HepG2 (cell line): Measurements from ENCODE around the gene GRHL1.

ENCODE experiments used
- CHD2 ChIP-seq: IDR thresholded peaks from 2 replicates; pipeline ENCODE4 v1.6.1; 2011; ENCODE audit warnings: low read depth, low read length, improper control_type of control experiment
- GRHL1 ChIP-seq: sonication (generic); formaldehyde crosslinking; conservative IDR thresholded peaks from 2 replicates; pipeline ENCODE4 v1.8.0; 2022; ENCODE audit warnings: missing genetic modification reagents
- KDM1A ChIP-seq: IDR thresholded peaks from 2 replicates; pipeline ENCODE4 v1.6.1; 2016; ENCODE audit warnings: missing compliant biosample characterization
- KLF15 ChIP-seq: sonication (generic); formaldehyde crosslinking; IDR thresholded peaks from 2 replicates; pipeline ENCODE4 v1.8.1; 2023; ENCODE audit warnings: borderline replicate concordance, mild to moderate bottlenecking, inconsistent platforms, missing genetic modification reagents, mixed read lengths
- MAFK ChIP-seq, 2 experiments: IDR thresholded peaks in 1 of 2; conservative IDR thresholded peaks in 1 of 2; 2 replicates each; pipeline ENCODE4 v1.6.1; 2011; ENCODE audit warnings: improper control_type of control experiment in 2 of 2, low read length in 2 of 2
- MAZ ChIP-seq, 2 experiments: sonication (generic) in 1 of 2; formaldehyde crosslinking in 1 of 2; IDR thresholded peaks; 2 replicates each; pipeline versions ENCODE4 v1.5.0 to v1.6.1; 2012 to 2020; ENCODE audit warnings: low read depth in 2 of 2, mild to moderate bottlenecking in 2 of 2, borderline replicate concordance in 1 of 2, improper control_type of control experiment in 1 of 2, low read length in 1 of 2, missing genetic modification reagents in 1 of 2, moderate library complexity in 1 of 2
- ZNF282 ChIP-seq: fragments of 450-650 bp; IDR thresholded peaks from 2 replicates; pipeline ENCODE4 v1.6.1; 2018; ENCODE audit not compliant: partially characterized antibody
- ZZZ3 ChIP-seq: sonication (generic); formaldehyde crosslinking; IDR thresholded peaks from 2 replicates; pipeline ENCODE4 v1.4.0; 2020; ENCODE audit warnings: missing genetic modification reagents, mild to moderate bottlenecking, borderline replicate concordance

DNA sequence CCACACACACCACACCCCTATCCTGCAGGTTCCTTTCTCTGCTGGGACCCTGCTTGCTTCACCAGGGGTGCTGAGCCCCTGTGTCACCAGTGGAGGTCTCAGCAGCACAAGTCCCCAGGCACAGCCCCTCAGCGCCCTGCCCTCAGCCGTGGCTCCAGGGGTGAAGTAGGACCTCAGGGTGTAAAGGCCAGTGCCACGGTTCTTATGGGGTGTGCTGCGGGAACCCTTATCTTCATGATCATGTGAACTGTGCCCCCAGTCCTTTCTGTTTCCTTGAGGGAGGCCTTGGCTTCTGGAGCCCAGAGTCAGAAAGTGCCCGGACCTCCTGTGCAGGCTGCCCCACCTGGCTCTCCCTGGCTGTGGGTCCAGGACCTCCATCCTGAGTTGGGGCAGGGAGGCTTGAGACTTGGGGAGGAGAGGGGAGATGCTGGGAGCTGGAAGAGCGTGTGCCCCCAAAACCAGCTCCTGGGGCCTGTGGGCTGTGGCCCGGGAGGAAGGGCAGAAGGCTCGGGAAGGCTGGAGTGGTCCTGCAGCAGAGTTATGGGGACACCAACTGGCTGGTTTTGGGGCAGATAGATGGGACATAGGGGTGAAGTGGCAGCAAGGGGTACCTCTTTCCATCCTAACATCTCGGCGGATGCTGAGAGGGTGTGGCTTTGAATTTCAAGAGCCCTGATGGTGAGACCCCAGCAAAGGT lies 71.6 kb downstream of the GRHL1 start:
- TF ChIP-seq ZNF282 (no peak), MAFK (conservative IDR thresholded peaks at IDR 0.05 in 1 of 2, IDR thresholded peaks at IDR 0.05 in 1 of 2; ENCODE audit: low read length in 2 of 2) (no peak), GRHL1 (CRISPR knock-in tag) (no peak), CHD2 (no peak), ZZZ3 (CRISPR knock-in tag) (no peak), KLF15 (no peak), KDM1A (no peak), MAZ (IDR thresholded peaks at IDR 0.05; ENCODE audit: borderline replicate concordance, low read depth, low read length) (no peak), MAZ (CRISPR knock-in tag; IDR thresholded peaks at IDR 0.05; ENCODE audit: low read depth) (no peak)
